Panc1 (cell line): Measurements from ENCODE around the gene MARCHF2. TPM values are rescaled to one million over a fixed set of nuclear protein-coding genes. Genes with fewer than 3 reads are reported as not detected.

Experiments
- ATAC-seq: fragments of 200-7000 bp; cut with Tn5 transposase; 2 replicates; pipeline ENCODE4 v1.9.1; 2020; ENCODE audit warnings: mild to moderate bottlenecking, moderate library complexity
- BruUV-seq: library from RNA; stranded (reverse); fragments of 400-500 nt; replicated peaks from 2 replicates; lab custom pipeline; 2021; lab: Mats Ljungman, UMichigan
- CTCF ChIA-PET: fragments of 300-600 bp; sonication (Branson Sonifier 250); formaldehyde crosslinking; loops from one replicate; lab custom pipeline; 2022; ENCODE audit warnings: antibody characterized with exemption; lab: Charles Lee
- POLR2A ChIA-PET: fragments of 300-600 bp; sonication (Branson Sonifier 250); formaldehyde crosslinking; loops from one replicate; lab custom pipeline; 2022; ENCODE audit warnings: antibody characterized with exemption; lab: Charles Lee
- DNase-seq: peaks from one replicate; pipeline ENCODE4 v3.0.0-alpha.2; 2010; ENCODE audit warnings: low read depth, low spot score
- H3K27ac ChIP-seq: 2 replicates; pipeline ENCODE4 v1.5.1; 2011; ENCODE audit warnings: mild to moderate bottlenecking, low read length, inconsistent platforms
- H3K27me3 ChIP-seq: fragments of 200-500 bp; sonication (Bioruptor generic); 2 replicates; pipeline ENCODE4 v1.6.0; 2014; ENCODE audit warnings: low read length, inconsistent platforms; ENCODE audit not compliant: control insufficient read depth, insufficient read depth
- H3K36me3 ChIP-seq: fragments of 200-500 bp; sonication (Bioruptor generic); 2 replicates; pipeline ENCODE4 v1.5.1; 2014; ENCODE audit warnings: inconsistent platforms, mild to moderate bottlenecking, low read length, moderate library complexity; ENCODE audit not compliant: control insufficient read depth, insufficient read depth
- H3K4me1 ChIP-seq: 2 replicates; pipeline ENCODE4 v1.5.1; 2011; ENCODE audit warnings: inconsistent platforms, mild to moderate bottlenecking, low read length, moderate library complexity; ENCODE audit not compliant: control insufficient read depth, insufficient read depth
- H3K4me3 ChIP-seq, 2 experiments: 2 replicates each; pipeline ENCODE4 v1.5.1; 2011 to 2012; ENCODE audit warnings: low read depth in 2 of 2, low read length in 2 of 2, mild to moderate bottlenecking in 2 of 2, inconsistent platforms in 1 of 2, moderate library complexity in 1 of 2
- H3K9me3 ChIP-seq: fragments of 200-500 bp; sonication (Bioruptor generic); 2 replicates; pipeline ENCODE4 v1.5.1; 2014; ENCODE audit warnings: low read depth, mild to moderate bottlenecking, inconsistent platforms, low read length, moderate library complexity; ENCODE audit not compliant: control insufficient read depth, insufficient read depth
- POLR2AphosphoS5 ChIP-seq: IDR thresholded peaks from 2 replicates; pipeline ENCODE4 v1.6.1; 2012; ENCODE audit warnings: mild to moderate bottlenecking, low read depth, low read length, moderate library complexity
- SIN3A ChIP-seq: IDR thresholded peaks from 2 replicates; pipeline ENCODE4 v1.6.1; 2012; ENCODE audit warnings: low read depth, mild to moderate bottlenecking, low read length, moderate library complexity, borderline replicate concordance; ENCODE audit not compliant: insufficient read depth
- TCF7L2 ChIP-seq: IDR thresholded peaks from 2 replicates; pipeline ENCODE4 v1.6.1; 2011; ENCODE audit warnings: mild to moderate bottlenecking, low read depth, low read length, inconsistent platforms
- in situ Hi-C: cut with HindIII; loops from 2 replicates; pipeline ENCODE4 v1.10.0; 2016; ENCODE audit warnings: low sequenced_read_pairs, low pct_unique_long_range_greater_than_20kb
- intact Hi-C: fragments of 100-400 bp; cut with micrococcal nuclease; formaldehyde crosslinking; loops from one replicate; pipeline ENCODE4 v1.10.0; 2022; ENCODE audit not compliant: unreplicated experiment
- total RNA-seq: library from RNA; stranded (reverse); gene quantifications from one replicate; pipeline ENCODE4 v1.2.1, GENCODE V29; 2021; ENCODE audit not compliant: unreplicated experiment
- TF ChIP-seq, protein P1 (sequence below): fragments of 450-650 bp; IDR thresholded peaks from 2 replicates; pipeline ENCODE4 v1.5.1; 2017; ENCODE audit warnings: mild to moderate bottlenecking
- TF ChIP-seq, protein P2 (sequence below), 2 experiments: IDR thresholded peaks; 2 replicates each; pipeline ENCODE4 v1.6.1; 2011 to 2012; ENCODE audit warnings: low read depth in 2 of 2, control low read depth in 1 of 2, low read length in 1 of 2, mild to moderate bottlenecking in 1 of 2, moderate library complexity in 1 of 2; ENCODE audit not compliant: insufficient read depth in 1 of 2

Gene MARCHF2
- total RNA-seq, 1 experiment from 2014 or later: 32.6 TPM

DNA sequence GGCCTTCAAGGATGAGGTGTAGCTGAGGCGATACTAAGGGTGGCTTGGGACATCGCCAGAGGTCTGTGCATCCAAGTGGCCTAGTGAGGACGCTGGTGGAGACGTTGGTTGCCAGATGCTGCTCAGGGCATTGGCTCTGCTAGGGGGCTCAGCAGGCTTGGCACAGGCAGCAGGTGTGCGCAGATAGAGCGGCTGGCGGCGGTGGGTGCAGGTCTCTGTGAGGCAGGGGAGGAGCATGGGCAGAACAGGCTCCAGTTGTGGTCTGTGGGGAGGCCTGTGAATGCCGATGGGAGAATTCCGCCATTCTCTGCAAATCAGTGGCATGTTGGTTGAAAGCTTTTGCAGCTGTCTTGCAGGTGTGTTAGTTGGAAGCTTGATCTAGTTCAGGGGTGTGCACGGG is 68.1 kb downstream of the MARCHF2 start:
- H3K4me1 ChIP-seq: no peaks in the 10 kb centered on the region
- no TSS peak for BruUV-seq
- no peaks in the 10 kb centered on the region for H3K9me3 ChIP-seq
- ChIA-PET POLR2A (no interaction called here), CTCF (no interaction called here)
- intact Hi-C loops: no loop called here
- H3K27me3 ChIP-seq: no peaks in the 10 kb centered on the region
- DNase-seq (no peak), ATAC-seq (no peak)
- H3K4me3 ChIP-seq: no peak overlapping the region
- in situ Hi-C loops: no loop called here
- peaks cover 8% of the 10 kb centered on the region for H3K36me3 ChIP-seq
- TF ChIP-seq, protein P1, sequence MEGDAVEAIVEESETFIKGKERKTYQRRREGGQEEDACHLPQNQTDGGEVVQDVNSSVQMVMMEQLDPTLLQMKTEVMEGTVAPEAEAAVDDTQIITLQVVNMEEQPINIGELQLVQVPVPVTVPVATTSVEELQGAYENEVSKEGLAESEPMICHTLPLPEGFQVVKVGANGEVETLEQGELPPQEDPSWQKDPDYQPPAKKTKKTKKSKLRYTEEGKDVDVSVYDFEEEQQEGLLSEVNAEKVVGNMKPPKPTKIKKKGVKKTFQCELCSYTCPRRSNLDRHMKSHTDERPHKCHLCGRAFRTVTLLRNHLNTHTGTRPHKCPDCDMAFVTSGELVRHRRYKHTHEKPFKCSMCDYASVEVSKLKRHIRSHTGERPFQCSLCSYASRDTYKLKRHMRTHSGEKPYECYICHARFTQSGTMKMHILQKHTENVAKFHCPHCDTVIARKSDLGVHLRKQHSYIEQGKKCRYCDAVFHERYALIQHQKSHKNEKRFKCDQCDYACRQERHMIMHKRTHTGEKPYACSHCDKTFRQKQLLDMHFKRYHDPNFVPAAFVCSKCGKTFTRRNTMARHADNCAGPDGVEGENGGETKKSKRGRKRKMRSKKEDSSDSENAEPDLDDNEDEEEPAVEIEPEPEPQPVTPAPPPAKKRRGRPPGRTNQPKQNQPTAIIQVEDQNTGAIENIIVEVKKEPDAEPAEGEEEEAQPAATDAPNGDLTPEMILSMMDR: no peak
- TF ChIP-seq TCF7L2 (no peak), POLR2AphosphoS5 (no peak)
- TF ChIP-seq, protein P2, sequence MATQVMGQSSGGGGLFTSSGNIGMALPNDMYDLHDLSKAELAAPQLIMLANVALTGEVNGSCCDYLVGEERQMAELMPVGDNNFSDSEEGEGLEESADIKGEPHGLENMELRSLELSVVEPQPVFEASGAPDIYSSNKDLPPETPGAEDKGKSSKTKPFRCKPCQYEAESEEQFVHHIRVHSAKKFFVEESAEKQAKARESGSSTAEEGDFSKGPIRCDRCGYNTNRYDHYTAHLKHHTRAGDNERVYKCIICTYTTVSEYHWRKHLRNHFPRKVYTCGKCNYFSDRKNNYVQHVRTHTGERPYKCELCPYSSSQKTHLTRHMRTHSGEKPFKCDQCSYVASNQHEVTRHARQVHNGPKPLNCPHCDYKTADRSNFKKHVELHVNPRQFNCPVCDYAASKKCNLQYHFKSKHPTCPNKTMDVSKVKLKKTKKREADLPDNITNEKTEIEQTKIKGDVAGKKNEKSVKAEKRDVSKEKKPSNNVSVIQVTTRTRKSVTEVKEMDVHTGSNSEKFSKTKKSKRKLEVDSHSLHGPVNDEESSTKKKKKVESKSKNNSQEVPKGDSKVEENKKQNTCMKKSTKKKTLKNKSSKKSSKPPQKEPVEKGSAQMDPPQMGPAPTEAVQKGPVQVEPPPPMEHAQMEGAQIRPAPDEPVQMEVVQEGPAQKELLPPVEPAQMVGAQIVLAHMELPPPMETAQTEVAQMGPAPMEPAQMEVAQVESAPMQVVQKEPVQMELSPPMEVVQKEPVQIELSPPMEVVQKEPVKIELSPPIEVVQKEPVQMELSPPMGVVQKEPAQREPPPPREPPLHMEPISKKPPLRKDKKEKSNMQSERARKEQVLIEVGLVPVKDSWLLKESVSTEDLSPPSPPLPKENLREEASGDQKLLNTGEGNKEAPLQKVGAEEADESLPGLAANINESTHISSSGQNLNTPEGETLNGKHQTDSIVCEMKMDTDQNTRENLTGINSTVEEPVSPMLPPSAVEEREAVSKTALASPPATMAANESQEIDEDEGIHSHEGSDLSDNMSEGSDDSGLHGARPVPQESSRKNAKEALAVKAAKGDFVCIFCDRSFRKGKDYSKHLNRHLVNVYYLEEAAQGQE (IDR thresholded peaks at IDR 0.05; ENCODE audit: insufficient read depth in 1 of 2, low read depth in 2 of 2, low read length in 1 of 2): no peak
- no peak overlapping the region for H3K27ac ChIP-seq

- no peak for DNase-seq
- no peak for ATAC-seq
- BruUV-seq: no TSS peak
- Histone ChIP-seq H3K4me3 (no peak overlapping the region), H3K27ac (no peak overlapping the region), H3K4me1 (no peaks in the 10 kb centered on the region), H3K36me3 (peaks cover 8% of the 10 kb centered on the region), H3K9me3 (no peaks in the 10 kb centered on the region), H3K27me3 (no peaks in the 10 kb centered on the region)
- CTCF ChIA-PET: no interaction called here
- intact Hi-C loops (no loop called here), in situ Hi-C loops (no loop called here)
- POLR2A ChIA-PET: no interaction called here
- TF ChIP-seq, protein P1: no peak
- no peak for TF ChIP-seq SIN3A
- no peak for TF ChIP-seq POLR2AphosphoS5
- TF ChIP-seq, protein P2 (IDR thresholded peaks at IDR 0.05; ENCODE audit: insufficient read depth in 1 of 2, low read depth in 2 of 2, low read length in 1 of 2): no peak
- no peak for TF ChIP-seq TCF7L2
These were observed 68.5 kb downstream of the MARCHF2 start for GRCh38 chr19:8481616-8482015.
